MCF 10A (cell line): ENCODE data around the gene CNPY1. TPM values are rescaled to one million over a fixed set of nuclear protein-coding genes. Genes with fewer than 3 reads are reported as not detected.

ENCODE experiments used
- BruUV-seq: library from RNA; stranded (reverse); fragments of 400-500 nt; replicated peaks from 2 replicates; lab custom pipeline; 2021; lab: Mats Ljungman, UMichigan
- CTCF ChIA-PET: fragments of 300-600 bp; sonication (Branson Sonifier 250); formaldehyde crosslinking; extraction: SDS; loops from one replicate; lab custom pipeline; 2021; ENCODE audit warnings: antibody characterized with exemption, inconsistent platforms; lab: Yijun Ruan, JAX
- POLR2A ChIA-PET: fragments of 300-600, 350-650 bp; sonication (Branson Sonifier 250); formaldehyde crosslinking; extraction: SDS; loops from one replicate; lab custom pipeline; 2020; ENCODE audit warnings: antibody characterized with exemption, inconsistent platforms; lab: Yijun Ruan, JAX
- DNase-seq: peaks from one replicate; pipeline ENCODE4 v3.0.0-alpha.2; 2018; ENCODE audit not compliant: unreplicated experiment
- H3K27ac Mint-ChIP-seq: one replicate; pipeline ENCODE4 v1.8.0; 2022; ENCODE audit warnings: mild to moderate bottlenecking, low read depth, mixed read lengths; ENCODE audit not compliant: unreplicated experiment
- H3K27me3 Mint-ChIP-seq: one replicate; pipeline ENCODE4 v1.8.0; 2022; ENCODE audit warnings: mixed read lengths; ENCODE audit not compliant: insufficient read depth, unreplicated experiment
- H3K36me3 Mint-ChIP-seq: one replicate; pipeline ENCODE4 v1.8.0; 2022; ENCODE audit warnings: mild to moderate bottlenecking, moderate library complexity, mixed read lengths; ENCODE audit not compliant: insufficient read depth, unreplicated experiment
- H3K4me1 Mint-ChIP-seq: one replicate; pipeline ENCODE4 v1.8.0; 2022; ENCODE audit warnings: mixed read lengths; ENCODE audit not compliant: insufficient read depth, unreplicated experiment
- H3K4me3 Mint-ChIP-seq: one replicate; pipeline ENCODE4 v1.8.0; 2022; ENCODE audit warnings: mild to moderate bottlenecking, moderate library complexity, mixed read lengths; ENCODE audit not compliant: unreplicated experiment
- H3K9me3 Mint-ChIP-seq: one replicate; pipeline ENCODE4 v1.8.0; 2022; ENCODE audit warnings: mixed read lengths; ENCODE audit not compliant: unreplicated experiment
- CTCF ChIP-seq: fragments of 200-600 bp; IDR thresholded peaks from one replicate; pipeline ENCODE4 v1.8.0; 2022; ENCODE audit warnings: antibody characterized with exemption, mild to moderate bottlenecking; ENCODE audit not compliant: unreplicated experiment
- intact Hi-C: fragments of 100-400 bp; cut with micrococcal nuclease; formaldehyde crosslinking; loops from 2 replicates; pipeline ENCODE4 v1.14.1; 2022
- total RNA-seq: library from RNA; stranded (reverse); gene quantifications from 2 replicates; pipeline ENCODE4 v1.2.3, GENCODE V29; 2022

Gene CNPY1
- total RNA-seq, 1 experiment from 2014 or later = not detected

- no peak for DNase-seq
- intact Hi-C loops = no loop called here
- no TSS peak for BruUV-seq
- Mint-ChIP-seq H3K27ac (no peak overlapping the region), H3K36me3 (no peaks in the 10 kb centered on the region), H3K9me3 (no peaks in the 10 kb centered on the region), H3K4me3 (no peak overlapping the region), H3K4me1 (no peaks in the 10 kb centered on the region), H3K27me3 (peaks cover 8% of the 10 kb centered on the region)
- ChIA-PET CTCF (no interaction called here), POLR2A (no interaction called here)
- no peak for TF ChIP-seq CTCF
These were observed 15.7 kb upstream of the CNPY1 start for GRCh38 chr7:155562106-155562505.

- Mint-ChIP-seq H3K36me3 (no peaks in the 10 kb centered on the region), H3K4me3 (no peak overlapping the region), H3K27ac (no peak overlapping the region), H3K9me3 (no peaks in the 10 kb centered on the region), H3K27me3 (no peaks in the 10 kb centered on the region), H3K4me1 (no peaks in the 10 kb centered on the region)
- TF ChIP-seq CTCF = no peak
- intact Hi-C loops = no loop called here
- DNase-seq = no peak
- BruUV-seq = no TSS peak
- CTCF ChIA-PET = interaction anchor here (0.5 to 0.6 kb wide), 2 partner anchors 14 to 15 kb away, joined by 3 to 4 read pairs; no protein-coding TSS in a partner anchor
- POLR2A ChIA-PET = no interaction called here
These were observed 14.8 kb upstream of the CNPY1 start for GRCh38 chr7:155560982-155561686.

- no peak for TF ChIP-seq CTCF
- DNase-seq = no peak
- Mint-ChIP-seq H3K36me3 (no peaks in the 10 kb centered on the region), H3K4me3 (no peak overlapping the region), H3K4me1 (no peaks in the 10 kb centered on the region), H3K27ac (no peak overlapping the region), H3K9me3 (no peaks in the 10 kb centered on the region), H3K27me3 (no peaks in the 10 kb centered on the region)
- ChIA-PET CTCF (no interaction called here), POLR2A (no interaction called here)
- no TSS peak for BruUV-seq
- intact Hi-C loops = no loop called here
These were observed 14.0 kb upstream of the CNPY1 start for GRCh38 chr7:155560196-155560885.

GRCh38 chr7:155559519-155560108, 13.3 kb upstream of the CNPY1 start:
- H3K36me3 Mint-ChIP-seq = no peaks in the 10 kb centered on the region
- intact Hi-C loops = no loop called here
- no peaks in the 10 kb centered on the region for H3K4me1 Mint-ChIP-seq
- no peaks in the 10 kb centered on the region for H3K27me3 Mint-ChIP-seq
- no peak overlapping the region for H3K4me3 Mint-ChIP-seq
- no TSS peak for BruUV-seq
- H3K27ac Mint-ChIP-seq = no peak overlapping the region
- POLR2A ChIA-PET = no interaction called here
- DNase-seq = no peak
- TF ChIP-seq CTCF = no peak
- CTCF ChIA-PET = no interaction called here
- no peaks in the 10 kb centered on the region for H3K9me3 Mint-ChIP-seq
